CD14-positive monocyte (primary cell): ENCODE measurements around the gene DEFB119. TPM values are rescaled to one million over a fixed set of nuclear protein-coding genes. Genes with fewer than 3 reads are reported as not detected.
"Not testable (repeated sequence)": the region's sequence is repeated elsewhere in the genome, so short reads cannot be mapped to it uniquely, and the experiment has no call there.

Source experiments
- DNase-seq, 3 donors: peaks; one replicate each; pipeline ENCODE4 v3.0.0-alpha.2; 2011 to 2022
- H2AFZ ChIP-seq: 2 replicates; pipeline ENCODE4 v1.6.0; 2012; ENCODE audit warnings: mild to moderate bottlenecking, low read depth, low read length, inconsistent platforms; ENCODE audit not compliant: insufficient read depth, poor library complexity, severe bottlenecking
- H3K27ac ChIP-seq, 2 donors: 1 replicate in 1 of 2; 2 replicates in 1 of 2; pipeline ENCODE4 v1.5.1; 2012 to 2013; ENCODE audit warnings: low read length in 2 of 2, control low read depth in 1 of 2, inconsistent platforms in 1 of 2, low read depth in 1 of 2, mild to moderate bottlenecking in 1 of 2
- H3K27me3 ChIP-seq, 2 donors: one replicate each; pipeline versions ENCODE4 v1.6.0 to v1.6.1; 2011 to 2013; ENCODE audit warnings: low read length in 2 of 2; ENCODE audit not compliant: control insufficient read depth in 2 of 2, insufficient read depth in 2 of 2
- H3K36me3 ChIP-seq, 2 donors: replicated peaks in 1 of 2; 1 replicate in 1 of 2; 2 replicates in 1 of 2; pipeline versions ENCODE4 v1.5.1 to v1.6.1; 2012 to 2013; ENCODE audit warnings: low read length in 2 of 2, control low read depth in 1 of 2, inconsistent platforms in 1 of 2, mild to moderate bottlenecking in 1 of 2; ENCODE audit not compliant: insufficient read depth in 2 of 2, control insufficient read depth in 1 of 2
- H3K4me1 ChIP-seq, 2 donors: 1 replicate in 1 of 2; 2 replicates in 1 of 2; pipeline versions ENCODE4 v1.5.1 to v1.6.1; 2012 to 2013; ENCODE audit warnings: low read length in 2 of 2, control low read depth in 1 of 2, inconsistent platforms in 1 of 2, mild to moderate bottlenecking in 1 of 2, moderate library complexity in 1 of 2; ENCODE audit not compliant: insufficient read depth in 2 of 2, control insufficient read depth in 1 of 2
- H3K4me2 ChIP-seq: replicated peaks from 2 replicates; pipeline ENCODE3; 2012; ENCODE audit warnings: low read length, moderate library complexity, mild to moderate bottlenecking; ENCODE audit not compliant: poor library complexity, severe bottlenecking; ENCODE audit errors: extremely low read depth
- H3K4me3 ChIP-seq, 3 experiments: fragments of 200-600 bp in 1 of 3; sonication (generic) in 1 of 3; replicated peaks in 1 of 3; 1 replicate in 2 of 3; 2 replicates in 1 of 3; pipeline ENCODE4 v1.5.1; 2011 to 2013; ENCODE audit warnings: low read length in 3 of 3, mild to moderate bottlenecking in 3 of 3, control low read depth in 2 of 3, low read depth in 2 of 3, inconsistent platforms in 1 of 3, moderate library complexity in 1 of 3
- H3K79me2 ChIP-seq: 2 replicates; pipeline ENCODE4 v1.6.0; 2012; ENCODE audit warnings: mild to moderate bottlenecking, control low read depth, inconsistent platforms, low read length, moderate library complexity; ENCODE audit not compliant: insufficient read depth
- H3K9ac ChIP-seq: 2 replicates; pipeline ENCODE4 v1.6.0; 2017; ENCODE audit warnings: low read length, mild to moderate bottlenecking; ENCODE audit not compliant: insufficient read depth, poor library complexity, severe bottlenecking
- H3K9me3 ChIP-seq, 2 donors: replicated peaks in 1 of 2; 1 replicate in 1 of 2; 2 replicates in 1 of 2; pipeline versions ENCODE4 v1.5.1 to v1.6.1; 2012 to 2013; ENCODE audit warnings: low read length in 2 of 2, control low read depth in 1 of 2; ENCODE audit not compliant: control insufficient read depth in 1 of 2, insufficient read depth in 1 of 2
- H4K20me1 ChIP-seq: 2 replicates; pipeline ENCODE4 v1.6.0; 2012; ENCODE audit warnings: mild to moderate bottlenecking, low read length, control low read depth, moderate library complexity; ENCODE audit not compliant: insufficient read depth
- H3K27ac Mint-ChIP-seq, 7 donors: one replicate each; pipeline ENCODE4 v1.8.0; 2020; ENCODE audit warnings: mild to moderate bottlenecking in 7 of 7, mixed read lengths in 7 of 7, moderate library complexity in 6 of 7, inconsistent platforms in 2 of 7
- H3K27me3 Mint-ChIP-seq, 3 donors: one replicate each; pipeline ENCODE4 v1.8.0; 2021 to 2022; ENCODE audit warnings: low read depth in 3 of 3, mild to moderate bottlenecking in 3 of 3, mixed read lengths in 3 of 3, moderate library complexity in 3 of 3, inconsistent platforms in 1 of 3
- H3K36me3 Mint-ChIP-seq, 2 donors: one replicate each; pipeline ENCODE4 v1.8.0; 2020; ENCODE audit warnings: mixed read lengths in 2 of 2, inconsistent platforms in 1 of 2, mild to moderate bottlenecking in 1 of 2
- H3K4me1 Mint-ChIP-seq: one replicate; pipeline ENCODE4 v1.8.0; 2020; ENCODE audit warnings: mild to moderate bottlenecking, mixed read lengths
- H3K4me3 Mint-ChIP-seq, 2 donors: one replicate each; pipeline ENCODE4 v1.8.0; 2020; ENCODE audit warnings: mild to moderate bottlenecking in 2 of 2, mixed read lengths in 2 of 2, moderate library complexity in 1 of 2
- H3K9me3 Mint-ChIP-seq, 7 donors: one replicate each; pipeline ENCODE4 v1.8.0; 2020 to 2022; ENCODE audit warnings: mixed read lengths in 7 of 7, mild to moderate bottlenecking in 6 of 7, moderate library complexity in 6 of 7, inconsistent platforms in 2 of 7
- WGBS: methylation state at CpG from one replicate; pipeline ENCODE4 v1.1.5; 2013; ENCODE audit warnings: missing lambda C conversion rate; ENCODE audit not compliant: insufficient coverage; 5-methylcytosine and 5-hydroxymethylcytosine counted together
- intact Hi-C, 2 donors: fragments of 100-400 bp; cut with micrococcal nuclease; formaldehyde crosslinking; loops; one replicate each; pipeline versions ENCODE4 v1.15.0 to v1.15.1; 2023
- polyA plus RNA-seq, 3 donors: library from polyadenylated mRNA; depleted of rRNA in 1 of 3; unstranded in 2 of 3; stranded (reverse) in 1 of 3; fragments of 300-500 nt in 2 of 3; fragments of >200 nt in 1 of 3; fragmentation: Illumina TruSeq in 2 of 3; gene quantifications; 1 replicate in 2 of 3; 2 replicates in 1 of 3; pipeline ENCODE4 v1.2.3, GENCODE V29; 2012 to 2021
- TF ChIP-seq, protein P1 (sequence below): fragments of 200-600 bp; IDR thresholded peaks from one replicate; pipeline ENCODE4 v1.8.0; 2022; ENCODE audit warnings: antibody characterized with exemption, mild to moderate bottlenecking

The DEFB119 gene
- polyA plus RNA-seq, 3 donors = not detected

DNA sequence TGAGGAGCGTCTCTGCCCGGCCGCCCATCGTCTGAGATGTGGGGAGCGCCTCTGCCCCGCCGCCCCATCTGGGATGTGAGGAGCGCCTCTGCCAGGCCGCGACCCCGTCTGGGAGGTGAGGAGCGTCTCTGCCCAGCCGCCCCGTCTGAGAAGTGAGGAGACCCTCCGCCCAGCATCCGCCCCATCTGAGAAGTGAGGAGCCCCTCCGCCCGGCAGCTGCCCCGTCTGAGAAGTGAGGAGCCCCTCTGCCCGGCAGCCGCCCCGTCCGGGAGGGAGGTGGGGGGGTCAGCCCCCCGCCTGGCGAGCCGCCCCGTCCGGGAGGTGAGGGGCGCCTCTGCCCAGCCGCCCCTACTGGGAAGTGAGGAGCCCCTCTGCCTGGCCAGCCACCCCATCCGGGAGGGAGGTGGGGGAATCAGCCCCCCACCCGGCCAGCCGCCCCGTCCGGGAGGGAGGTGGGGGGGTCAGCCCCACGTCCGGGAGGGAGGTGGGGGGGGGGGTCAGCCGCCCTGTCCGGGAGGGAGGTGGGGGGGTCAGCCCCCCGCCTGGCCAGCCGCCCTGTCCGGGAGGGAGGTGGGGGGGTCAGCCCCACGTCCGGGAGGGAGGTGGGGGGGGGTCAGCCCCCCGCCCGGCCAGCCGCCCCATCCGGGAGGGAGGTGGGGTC lies 36.6 kb upstream of the DEFB119 start:
- H3K4me1 ChIP-seq, H2AFZ ChIP-seq, intact Hi-C loops, H3K4me3 ChIP-seq, DNase-seq, H3K9me3 ChIP-seq, H3K27ac ChIP-seq, H3K36me3 Mint-ChIP-seq, H4K20me1 ChIP-seq, H3K27me3 ChIP-seq, H3K27ac Mint-ChIP-seq, H3K79me2 ChIP-seq, H3K9me3 Mint-ChIP-seq, H3K4me3 Mint-ChIP-seq, H3K36me3 ChIP-seq, H3K9ac ChIP-seq, H3K4me2 ChIP-seq, H3K4me1 Mint-ChIP-seq: not testable (repeated sequence)
- 100% methylated on average over 1 of the region's 48 CpGs for WGBS
- peaks cover 5 to 14% (median 8%) of the 10 kb centered on the region in 3 donors for H3K27me3 Mint-ChIP-seq

DNA sequence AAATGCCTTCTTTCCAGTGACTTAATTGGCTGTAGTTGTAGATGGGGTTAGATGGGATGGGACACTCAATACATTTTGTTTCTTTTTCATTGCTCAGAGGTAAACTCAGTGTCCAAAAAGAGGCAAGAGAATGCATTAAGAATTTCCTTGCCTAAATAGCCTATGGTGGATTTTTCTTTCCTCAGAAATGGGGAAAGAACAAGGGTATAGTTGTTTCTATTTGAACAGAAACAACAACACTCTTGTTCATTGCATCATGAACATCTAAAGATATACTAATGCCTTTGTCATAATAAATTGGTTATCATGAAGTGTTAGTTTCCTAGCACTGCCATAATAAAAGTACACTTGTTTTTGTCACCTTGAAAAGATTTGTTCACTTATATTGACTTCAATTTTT lies 35.4 kb upstream of the DEFB119 start:
- Histone ChIP-seq H3K4me1 (no peaks in the 10 kb centered on the region), H2AFZ (no peak overlapping the region), H3K4me3 (no peak overlapping the region), H3K4me2 (no peak overlapping the region), H3K36me3 (no peaks in the 10 kb centered on the region), H3K27me3 (no peaks in the 10 kb centered on the region), H3K79me2 (no peaks in the 10 kb centered on the region), H3K9ac (no peak overlapping the region), H3K9me3 (no peaks in the 10 kb centered on the region), H3K27ac (no peak overlapping the region), H4K20me1 (no peaks in the 10 kb centered on the region)
- Mint-ChIP-seq H3K36me3 (no peaks in the 10 kb centered on the region), H3K9me3 (peaks cover 0 to 7% (median 2%) of the 10 kb centered on the region in 7 donors), H3K27me3 (peaks cover 7 to 13% (median 8%) of the 10 kb centered on the region in 3 donors), H3K27ac (no peak overlapping the region), H3K4me3 (no peak overlapping the region), H3K4me1 (no peaks in the 10 kb centered on the region)
- TF ChIP-seq, protein P1, sequence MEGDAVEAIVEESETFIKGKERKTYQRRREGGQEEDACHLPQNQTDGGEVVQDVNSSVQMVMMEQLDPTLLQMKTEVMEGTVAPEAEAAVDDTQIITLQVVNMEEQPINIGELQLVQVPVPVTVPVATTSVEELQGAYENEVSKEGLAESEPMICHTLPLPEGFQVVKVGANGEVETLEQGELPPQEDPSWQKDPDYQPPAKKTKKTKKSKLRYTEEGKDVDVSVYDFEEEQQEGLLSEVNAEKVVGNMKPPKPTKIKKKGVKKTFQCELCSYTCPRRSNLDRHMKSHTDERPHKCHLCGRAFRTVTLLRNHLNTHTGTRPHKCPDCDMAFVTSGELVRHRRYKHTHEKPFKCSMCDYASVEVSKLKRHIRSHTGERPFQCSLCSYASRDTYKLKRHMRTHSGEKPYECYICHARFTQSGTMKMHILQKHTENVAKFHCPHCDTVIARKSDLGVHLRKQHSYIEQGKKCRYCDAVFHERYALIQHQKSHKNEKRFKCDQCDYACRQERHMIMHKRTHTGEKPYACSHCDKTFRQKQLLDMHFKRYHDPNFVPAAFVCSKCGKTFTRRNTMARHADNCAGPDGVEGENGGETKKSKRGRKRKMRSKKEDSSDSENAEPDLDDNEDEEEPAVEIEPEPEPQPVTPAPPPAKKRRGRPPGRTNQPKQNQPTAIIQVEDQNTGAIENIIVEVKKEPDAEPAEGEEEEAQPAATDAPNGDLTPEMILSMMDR = no peak
- DNase-seq = no peak
- intact Hi-C loops = no loop called here
